ENCODE measurements around the gene PCDHA1. TPM values are rescaled to one million over a fixed set of nuclear protein-coding genes. Genes with fewer than 3 reads are reported as not detected.

The PCDHA1 gene
- total and polyA plus RNA-seq, 8 donors, result 0.37 TPM; not detected in 7

DNA sequence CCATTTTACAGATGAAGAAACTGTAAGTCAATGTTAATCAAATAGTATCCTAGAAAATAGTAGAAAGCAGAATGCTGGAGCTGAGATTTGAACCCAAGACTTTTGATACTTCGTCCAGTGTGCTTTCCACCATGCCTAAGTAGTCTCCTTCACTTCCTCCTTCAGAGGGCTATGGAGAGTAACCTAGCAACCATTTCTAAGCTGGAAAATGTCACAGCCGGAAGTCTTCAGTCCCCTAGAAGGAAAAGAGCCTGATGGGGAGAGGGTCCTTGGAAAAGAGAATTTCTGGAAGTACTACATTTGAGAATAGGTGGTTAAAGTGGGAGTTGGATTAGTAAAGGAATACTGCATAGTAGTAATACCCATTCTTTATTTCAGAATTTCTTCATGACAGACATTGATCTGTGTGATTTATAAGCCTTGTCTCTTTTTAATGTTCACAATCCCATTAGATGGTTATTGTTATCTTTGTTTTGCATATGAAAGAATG, 213.0 kb downstream of the PCDHA1 start:
- Histone ChIP-seq H3K27ac (no peak overlapping the region), H3K9me3 (no peaks in the 10 kb centered on the region), H3K4me1 (peaks cover 0 to 15% (median 12%) of the 10 kb centered on the region in 4 donors), H3K27me3 (peaks cover 0 to 6% (median 0%) of the 10 kb centered on the region in 3 donors), H3K36me3 (no peaks in the 10 kb centered on the region), H3K4me3 (no peak overlapping the region)
- no peak for DNase-seq
- intact Hi-C loops (cut with DNase I; ENCODE audit: low total_unique reads), result no loop called here
- no peak for TF ChIP-seq POLR2AphosphoS5 (IDR thresholded peaks at IDR 0.05)
- TF ChIP-seq POLR2A (IDR thresholded peaks at IDR 0.05), result no peak
- TF ChIP-seq, protein P1, sequence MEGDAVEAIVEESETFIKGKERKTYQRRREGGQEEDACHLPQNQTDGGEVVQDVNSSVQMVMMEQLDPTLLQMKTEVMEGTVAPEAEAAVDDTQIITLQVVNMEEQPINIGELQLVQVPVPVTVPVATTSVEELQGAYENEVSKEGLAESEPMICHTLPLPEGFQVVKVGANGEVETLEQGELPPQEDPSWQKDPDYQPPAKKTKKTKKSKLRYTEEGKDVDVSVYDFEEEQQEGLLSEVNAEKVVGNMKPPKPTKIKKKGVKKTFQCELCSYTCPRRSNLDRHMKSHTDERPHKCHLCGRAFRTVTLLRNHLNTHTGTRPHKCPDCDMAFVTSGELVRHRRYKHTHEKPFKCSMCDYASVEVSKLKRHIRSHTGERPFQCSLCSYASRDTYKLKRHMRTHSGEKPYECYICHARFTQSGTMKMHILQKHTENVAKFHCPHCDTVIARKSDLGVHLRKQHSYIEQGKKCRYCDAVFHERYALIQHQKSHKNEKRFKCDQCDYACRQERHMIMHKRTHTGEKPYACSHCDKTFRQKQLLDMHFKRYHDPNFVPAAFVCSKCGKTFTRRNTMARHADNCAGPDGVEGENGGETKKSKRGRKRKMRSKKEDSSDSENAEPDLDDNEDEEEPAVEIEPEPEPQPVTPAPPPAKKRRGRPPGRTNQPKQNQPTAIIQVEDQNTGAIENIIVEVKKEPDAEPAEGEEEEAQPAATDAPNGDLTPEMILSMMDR (IDR thresholded peaks at IDR 0.05), result no peak
- TF ChIP-seq EP300 (IDR thresholded peaks at IDR 0.05), result no peak
- WGBS, 5 donors, result 61 to 77% (median 66%) methylated on average over 2 of the region's 2 CpGs

DNA sequence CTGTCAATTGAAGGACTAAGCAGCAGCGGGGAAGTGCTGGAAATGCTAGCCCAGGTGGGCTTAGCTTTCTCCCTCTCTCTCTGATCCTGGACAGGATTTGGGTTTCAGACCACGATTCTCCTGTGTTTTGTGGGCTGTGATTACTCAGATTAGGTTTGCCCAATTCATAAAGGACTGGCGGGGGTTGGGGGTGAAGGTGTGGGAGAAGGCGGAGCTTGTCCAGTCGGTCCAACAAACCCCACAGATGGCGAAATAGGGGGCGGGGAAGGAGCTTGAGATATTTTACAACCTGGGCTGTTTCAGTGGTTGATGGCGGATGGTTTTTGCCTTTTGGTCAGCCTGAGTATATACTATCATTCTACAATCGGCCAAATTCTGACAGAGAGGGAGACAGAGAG, 215.5 kb downstream of the PCDHA1 start:
- peak overlapping the region; percentile 23 to 30 (median 26) for H3K4me3 ChIP-seq

GRCh38 chr5:141001844-141002604, 216.1 kb downstream of the PCDHA1 start:
- 4 to 7% (median 5%) methylated on average over 19 of the region's 19 CpGs for WGBS, 5 donors
- Histone ChIP-seq H3K27ac (peak overlapping the region in 3 of 5 donors; percentile 26 to 49 (median 45)), H3K27me3 (peaks cover 0 to 6% (median 0%) of the 10 kb centered on the region in 3 donors), H3K36me3 (no peaks in the 10 kb centered on the region), H3K4me3 (peak overlapping the region; percentile 23 to 30 (median 26)), H3K4me1 (peaks cover 0 to 15% (median 12%) of the 10 kb centered on the region in 4 donors), H3K9me3 (no peaks in the 10 kb centered on the region)
- intact Hi-C loops (cut with DNase I; ENCODE audit: low total_unique reads), result no loop called here
- peak; percentile 27 to 69 for DNase-seq
- TF ChIP-seq, protein P1 (IDR thresholded peaks at IDR 0.05), result no peak
- TF ChIP-seq POLR2A (IDR thresholded peaks at IDR 0.05) (no peak), EP300 (IDR thresholded peaks at IDR 0.05) (no peak), POLR2AphosphoS5 (IDR thresholded peaks at IDR 0.05) (no peak)

More for the DNA sequence above, 215.5 kb downstream of the PCDHA1 start:
- Histone ChIP-seq H3K27me3 (peaks cover 0 to 6% (median 0%) of the 10 kb centered on the region in 3 donors), H3K4me1 (peaks cover 0 to 15% (median 12%) of the 10 kb centered on the region in 4 donors), H3K9me3 (no peaks in the 10 kb centered on the region), H3K27ac (peak overlapping the region in 2 of 5 donors; percentile 45 to 49), H3K36me3 (no peaks in the 10 kb centered on the region)
- WGBS, 5 donors, result 3 to 9% (median 7%) methylated on average over 9 of the region's 9 CpGs
- no peak for TF ChIP-seq EP300 (IDR thresholded peaks at IDR 0.05)
- no peak for TF ChIP-seq POLR2A (IDR thresholded peaks at IDR 0.05)
- TF ChIP-seq, protein P1 (IDR thresholded peaks at IDR 0.05), result no peak
- TF ChIP-seq POLR2AphosphoS5 (IDR thresholded peaks at IDR 0.05), result no peak
- DNase-seq, result peak in 1 of 2 donors; percentile 24
- intact Hi-C loops (cut with DNase I; ENCODE audit: low total_unique reads), result no loop called here

DNA sequence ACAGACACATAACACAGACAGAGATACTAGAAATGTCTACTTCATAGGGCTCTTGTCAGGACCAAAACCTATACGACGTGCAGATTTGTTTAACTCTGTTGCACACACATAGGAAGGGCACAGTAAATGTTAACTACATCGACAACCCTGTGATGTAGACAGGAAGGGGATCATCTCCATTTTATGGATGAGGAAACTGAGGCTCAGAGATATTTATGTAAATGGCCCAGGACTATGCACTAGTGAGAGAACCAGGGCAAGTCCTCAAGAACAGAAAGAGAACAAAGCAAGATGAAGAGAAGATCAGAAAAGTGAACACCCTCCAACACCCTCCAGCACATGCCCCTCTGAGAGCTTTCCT, 216.6 kb downstream of the PCDHA1 start:
- no peak for DNase-seq
- intact Hi-C loops (cut with DNase I; ENCODE audit: low total_unique reads), result no loop called here
- no peaks in the 10 kb centered on the region for H3K9me3 ChIP-seq
- whole genome bisulfite sequencing, 5 donors, result 47 to 55% (median 52%) methylated on average over 3 of the region's 3 CpGs
- no peak overlapping the region for H3K27ac ChIP-seq
- TF ChIP-seq POLR2A (IDR thresholded peaks at IDR 0.05) (no peak), POLR2AphosphoS5 (IDR thresholded peaks at IDR 0.05) (no peak), EP300 (IDR thresholded peaks at IDR 0.05) (no peak)
- TF ChIP-seq, protein P1 (IDR thresholded peaks at IDR 0.05), result no peak
- H3K4me1 ChIP-seq, result peaks cover 0 to 15% (median 12%) of the 10 kb centered on the region in 4 donors
- H3K27me3 ChIP-seq, result peaks cover 0 to 6% (median 0%) of the 10 kb centered on the region in 3 donors
- no peak overlapping the region for H3K4me3 ChIP-seq
- H3K36me3 ChIP-seq, result no peaks in the 10 kb centered on the region
